OCI-LY1 (cell line): ENCODE results near the gene ARPC5L.

Experiments used
- H2AFZ ChIP-seq: fragments of 200-600 bp; sonication (generic), shearing (Covaris generic); 2 replicates; pipeline ENCODE4 v1.6.0; 2014; ENCODE audit warnings: antibody characterized with exemption, mild to moderate bottlenecking, low read length
- H3F3A ChIP-seq: fragments of 200-600 bp; sonication (generic), shearing (Covaris generic); 2 replicates; pipeline ENCODE4 v1.6.0; 2014; ENCODE audit warnings: mild to moderate bottlenecking, antibody characterized with exemption, low read length, moderate library complexity; ENCODE audit not compliant: insufficient read depth
- H3K27ac ChIP-seq: fragments of 200-600 bp; sonication (generic); 2 replicates; pipeline ENCODE4 v1.5.1; 2014; ENCODE audit warnings: low read length, mixed run types, mild to moderate bottlenecking, low read depth; ENCODE audit not compliant: poor library complexity, severe bottlenecking
- H3K27me3 ChIP-seq: fragments of 200-600 bp; sonication (generic); 2 replicates; pipeline ENCODE4 v1.6.0; 2014; ENCODE audit warnings: antibody characterized with exemption, mild to moderate bottlenecking, low read length, moderate library complexity; ENCODE audit not compliant: insufficient read depth
- H3K36me3 ChIP-seq: fragments of 200-600 bp; sonication (generic); 2 replicates; pipeline ENCODE4 v1.6.1; 2014; ENCODE audit warnings: mild to moderate bottlenecking, antibody characterized with exemption, low read length, moderate library complexity, mixed read lengths; ENCODE audit not compliant: insufficient read depth
- H3K4me1 ChIP-seq: fragments of 200-600 bp; sonication (generic); 2 replicates; pipeline ENCODE4 v1.5.1; 2014; ENCODE audit warnings: mild to moderate bottlenecking, low read length, moderate library complexity; ENCODE audit not compliant: insufficient read depth, severe bottlenecking
- H3K4me2 ChIP-seq: fragments of 200-600 bp; sonication (generic), shearing (Covaris generic); 2 replicates; pipeline ENCODE4 v1.6.1; 2014; ENCODE audit warnings: low read length
- H3K4me3 ChIP-seq: fragments of 200-600 bp; sonication (generic); 2 replicates; pipeline ENCODE4 v1.5.1; 2014; ENCODE audit warnings: low read length, low read depth, mild to moderate bottlenecking, mixed read lengths; ENCODE audit not compliant: poor library complexity, severe bottlenecking
- H3K79me2 ChIP-seq: fragments of 200-600 bp; shearing (Covaris generic); 2 replicates; pipeline ENCODE4 v1.6.1; 2016; ENCODE audit warnings: mixed run types, low read length, mixed read lengths; ENCODE audit not compliant: insufficient read depth
- H3K9ac ChIP-seq: fragments of 200-600 bp; sonication (generic), shearing (Covaris generic); 2 replicates; pipeline ENCODE4 v1.6.1; 2014; ENCODE audit warnings: mild to moderate bottlenecking, low read length, mixed read lengths
- H3K9me2 ChIP-seq: fragments of 200-600 bp; sonication (generic), shearing (Covaris generic); 2 replicates; pipeline ENCODE4 v1.6.1; 2014; ENCODE audit warnings: low read depth, mild to moderate bottlenecking, low read length, mixed read lengths
- H3K9me3 ChIP-seq: fragments of 200-600 bp; shearing (Covaris generic); 2 replicates; pipeline ENCODE4 v1.6.1; 2014; ENCODE audit warnings: low read length, mixed read lengths
- H4K20me1 ChIP-seq: fragments of 200-600 bp; sonication (generic), shearing (Covaris generic); 2 replicates; pipeline ENCODE4 v1.6.0; 2016; ENCODE audit warnings: mild to moderate bottlenecking, low read length; ENCODE audit not compliant: insufficient read depth
- EZH2 ChIP-seq: fragments of 200-600 bp; sonication (generic), shearing (Covaris generic); IDR thresholded peaks from 2 replicates; pipeline ENCODE4 v1.8.0; 2017; ENCODE audit warnings: borderline replicate concordance, mixed run types, mild to moderate bottlenecking, antibody characterized with exemption, low read length, moderate library complexity, mixed read lengths
- TF ChIP-seq, protein P1 (sequence below): fragments of 200-600 bp; sonication (generic), shearing (Covaris generic); IDR thresholded peaks from 2 replicates; pipeline ENCODE4 v1.5.1; 2017; ENCODE audit warnings: mild to moderate bottlenecking, antibody characterized with exemption, low read length, moderate library complexity, mixed read lengths

ARPC5L gene

DNA sequence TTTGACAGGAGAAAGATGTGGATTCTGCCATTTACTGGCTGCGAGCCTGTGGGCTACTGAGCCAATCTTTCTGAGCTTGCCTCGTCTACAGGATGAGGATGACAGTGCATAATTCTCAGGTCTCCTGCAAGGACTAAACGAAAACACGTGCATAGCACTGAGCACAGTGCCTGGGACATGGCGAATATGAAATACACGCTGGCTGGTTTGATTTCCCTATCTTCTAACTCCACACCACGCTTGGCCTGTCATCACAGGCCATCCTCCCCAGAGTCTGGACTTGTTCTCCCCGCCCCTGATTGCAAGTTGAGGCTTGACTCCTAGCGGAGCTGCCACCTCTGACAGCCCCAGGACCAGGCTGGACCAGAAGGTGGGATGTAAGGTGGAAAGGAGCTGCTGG is 37.9 kb downstream of the ARPC5L start:
- no peak overlapping the region for H3K9ac ChIP-seq
- no peaks in the 10 kb centered on the region for H3K27me3 ChIP-seq
- no peak overlapping the region for H2AFZ ChIP-seq
- TF ChIP-seq EZH2: no peak
- TF ChIP-seq, protein P1, sequence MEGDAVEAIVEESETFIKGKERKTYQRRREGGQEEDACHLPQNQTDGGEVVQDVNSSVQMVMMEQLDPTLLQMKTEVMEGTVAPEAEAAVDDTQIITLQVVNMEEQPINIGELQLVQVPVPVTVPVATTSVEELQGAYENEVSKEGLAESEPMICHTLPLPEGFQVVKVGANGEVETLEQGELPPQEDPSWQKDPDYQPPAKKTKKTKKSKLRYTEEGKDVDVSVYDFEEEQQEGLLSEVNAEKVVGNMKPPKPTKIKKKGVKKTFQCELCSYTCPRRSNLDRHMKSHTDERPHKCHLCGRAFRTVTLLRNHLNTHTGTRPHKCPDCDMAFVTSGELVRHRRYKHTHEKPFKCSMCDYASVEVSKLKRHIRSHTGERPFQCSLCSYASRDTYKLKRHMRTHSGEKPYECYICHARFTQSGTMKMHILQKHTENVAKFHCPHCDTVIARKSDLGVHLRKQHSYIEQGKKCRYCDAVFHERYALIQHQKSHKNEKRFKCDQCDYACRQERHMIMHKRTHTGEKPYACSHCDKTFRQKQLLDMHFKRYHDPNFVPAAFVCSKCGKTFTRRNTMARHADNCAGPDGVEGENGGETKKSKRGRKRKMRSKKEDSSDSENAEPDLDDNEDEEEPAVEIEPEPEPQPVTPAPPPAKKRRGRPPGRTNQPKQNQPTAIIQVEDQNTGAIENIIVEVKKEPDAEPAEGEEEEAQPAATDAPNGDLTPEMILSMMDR: no peak
- H3K9me3 ChIP-seq: no peaks in the 10 kb centered on the region
- H3K27ac ChIP-seq: no peak overlapping the region
- H3K79me2 ChIP-seq: no peaks in the 10 kb centered on the region
- no peaks in the 10 kb centered on the region for H3K4me1 ChIP-seq
- H3K36me3 ChIP-seq: peaks cover 53% of the 10 kb centered on the region
- no peaks in the 10 kb centered on the region for H3K9me2 ChIP-seq
- H4K20me1 ChIP-seq: no peaks in the 10 kb centered on the region
- H3K4me2 ChIP-seq: no peak overlapping the region
- H3F3A ChIP-seq: no peaks in the 10 kb centered on the region
- H3K4me3 ChIP-seq: no peak overlapping the region

DNA sequence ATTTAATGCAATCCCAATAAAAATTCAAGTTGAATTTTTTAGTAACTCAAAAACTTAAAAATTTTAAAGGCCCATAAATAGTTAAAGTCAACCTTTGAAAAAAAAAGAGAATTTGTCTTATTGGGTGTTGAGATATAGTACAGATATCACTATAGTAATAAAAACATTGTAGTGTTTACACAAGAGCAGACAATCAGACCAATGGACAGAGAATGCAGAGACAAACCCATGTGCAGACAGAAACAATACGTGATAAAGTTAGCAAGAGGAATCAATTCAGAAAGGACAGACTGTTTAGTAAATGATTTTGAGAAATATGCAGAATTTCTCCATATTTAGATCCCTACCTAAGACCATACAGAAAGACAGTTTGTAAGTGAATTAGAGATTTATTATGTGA is 45.0 kb downstream of the ARPC5L start:
- H3K9me2 ChIP-seq: no peaks in the 10 kb centered on the region
- TF ChIP-seq, protein P1: no peak
- TF ChIP-seq EZH2: no peak
- H3K4me2 ChIP-seq: no peak overlapping the region
- H3F3A ChIP-seq: no peaks in the 10 kb centered on the region
- no peaks in the 10 kb centered on the region for H3K27me3 ChIP-seq
- H3K27ac ChIP-seq: no peak overlapping the region
- no peak overlapping the region for H3K9ac ChIP-seq
- no peak overlapping the region for H2AFZ ChIP-seq
- H3K9me3 ChIP-seq: no peaks in the 10 kb centered on the region
- no peaks in the 10 kb centered on the region for H4K20me1 ChIP-seq
- H3K79me2 ChIP-seq: no peaks in the 10 kb centered on the region
- H3K36me3 ChIP-seq: peaks cover 39% of the 10 kb centered on the region
- no peak overlapping the region for H3K4me3 ChIP-seq
- H3K4me1 ChIP-seq: no peaks in the 10 kb centered on the region

- H3K9me3 ChIP-seq: no peaks in the 10 kb centered on the region
- no peaks in the 10 kb centered on the region for H3K4me1 ChIP-seq
- TF ChIP-seq, protein P1: no peak
- no peak for TF ChIP-seq EZH2
- H3K27ac ChIP-seq: no peak overlapping the region
- no peak overlapping the region for H3K4me2 ChIP-seq
- H3K79me2 ChIP-seq: no peaks in the 10 kb centered on the region
- no peak overlapping the region for H3K4me3 ChIP-seq
- H3K9ac ChIP-seq: no peak overlapping the region
- peaks cover 42% of the 10 kb centered on the region for H3K36me3 ChIP-seq
- H3K9me2 ChIP-seq: no peaks in the 10 kb centered on the region
- no peak overlapping the region for H2AFZ ChIP-seq
- no peaks in the 10 kb centered on the region for H4K20me1 ChIP-seq
- no peaks in the 10 kb centered on the region for H3F3A ChIP-seq
- H3K27me3 ChIP-seq: no peaks in the 10 kb centered on the region
Observed at GRCh38 chr9:124908098-124908497, 46.2 kb downstream of the ARPC5L start.
